ENCODE data around the gene DDX41. TPM values are rescaled to one million over a fixed set of nuclear protein-coding genes. Genes with fewer than 3 reads are reported as not detected.

The DDX41 gene
- total RNA-seq, result 100 to 1,000 TPM in 1 of 2 experiments, 10 to 100 TPM in 1; 98.2 to 101 TPM

GRCh38 chr5:177516601-177517568, at the start of gene DDX41:
TSS of gene DDX41 (minus strand) at chr5:177516961. CDS start at chr5:177516945, 16 bp downstream.

GRCh38 chr5:177554474-177555111, 37.8 kb upstream of the DDX41 start, which contains the start of gene FAM193B:
TSS of gene FAM193B (minus strand) at chr5:177554563. CDS start at chr5:177554458, 105 bp downstream.

GRCh38 chr5:177509381-177509951, 7.3 kb downstream of the DDX41 start, which contains the start of gene DOK3:
TSS of gene DOK3 (minus strand) at chr5:177509826. CDS start at chr5:177509540, 286 bp downstream.

GRCh38 chr5:177497292-177498012, 19.3 kb downstream of the DDX41 start, which contains the start of gene PDLIM7:
TSS of gene PDLIM7 (minus strand) at chr5:177497604. CDS start at chr5:177496512, 1,092 bp downstream.

GRCh38 chr5:177473443-177474001, 43.2 kb downstream of the DDX41 start, which contains the start of gene DBN1:
TSS of gene DBN1 (minus strand) at chr5:177473634. CDS start at chr5:177473521, 113 bp downstream.

Other genes with a start within 250 kb of the DDX41 start
- 10 to 100 TPM; 43.4 to 43.8 TPM for gene RAB24, start 213.2 kb downstream of the DDX41 start, total RNA-seq
- gene PRELID1, start 213.2 kb downstream of the DDX41 start, total RNA-seq, result 100 to 1,000 TPM; 107 to 112 TPM
- 10 to 100 TPM; 72.1 to 73.2 TPM for gene MXD3, start 205.1 kb downstream of the DDX41 start, total RNA-seq
- 100 to 1,000 TPM; 103 to 109 TPM for gene LMAN2, start 165.3 kb downstream of the DDX41 start, total RNA-seq
- 100 to 1,000 TPM; 118 to 121 TPM for gene RGS14, start 159.0 kb downstream of the DDX41 start, total RNA-seq
- gene SLC34A1, start 132.5 kb downstream of the DDX41 start, total RNA-seq, result under 1 TPM; 0.38 to 0.43 TPM
- gene PFN3, start 116.3 kb downstream of the DDX41 start, total RNA-seq, result not detected
- gene F12, start 107.4 kb downstream of the DDX41 start, total RNA-seq, result under 1 TPM; 0.68 to 0.70 TPM
- gene GRK6, start 90.3 kb downstream of the DDX41 start, total RNA-seq, result 100 to 1,000 TPM; 246 to 250 TPM
- 1 to 10 TPM; 8.4 to 8.7 TPM for gene PRR7, start 70.1 kb downstream of the DDX41 start, total RNA-seq
- gene DBN1, start 43.3 kb downstream of the DDX41 start, total RNA-seq, result 1 to 10 TPM; 4.7 to 5.0 TPM
- 10 to 100 TPM; 26.6 to 27.3 TPM for gene PDLIM7, start 19.4 kb downstream of the DDX41 start, total RNA-seq
- gene DOK3, start 7.1 kb downstream of the DDX41 start, total RNA-seq, result 1 to 10 TPM; 2.1 to 3.3 TPM
- gene FAM193B, start 37.6 kb upstream of the DDX41 start, total RNA-seq, result 100 to 1,000 TPM; 109 to 112 TPM
- gene TMED9, start 75.2 kb upstream of the DDX41 start, total RNA-seq, result 100 to 1,000 TPM; 102 to 109 TPM
- gene B4GALT7, start 83.2 kb upstream of the DDX41 start, total RNA-seq, result 10 to 100 TPM; 23.5 to 25.2 TPM

All from activated naive CD4-positive, alpha-beta T cell treated with anti-CD3 and anti-CD28 coated beads, Interleukin-2, amount 10 ng/mL, durations not matched to agents 5 hours and 36 hours (primary cell).